ENCODE results near the gene GPER1.

The GPER1 gene

GRCh38 chr7:1053816-1054370, 34.0 kb upstream of the GPER1 start:
- FAIRE-seq (no peak), DNase-seq (ENCODE audit: insufficient read length, low spot score) (no peak)

GRCh38 chr7:1054438-1054837, 33.5 kb upstream of the GPER1 start:
- FAIRE-seq (no peak), DNase-seq (ENCODE audit: insufficient read length, low spot score) (no peak)

DNA sequence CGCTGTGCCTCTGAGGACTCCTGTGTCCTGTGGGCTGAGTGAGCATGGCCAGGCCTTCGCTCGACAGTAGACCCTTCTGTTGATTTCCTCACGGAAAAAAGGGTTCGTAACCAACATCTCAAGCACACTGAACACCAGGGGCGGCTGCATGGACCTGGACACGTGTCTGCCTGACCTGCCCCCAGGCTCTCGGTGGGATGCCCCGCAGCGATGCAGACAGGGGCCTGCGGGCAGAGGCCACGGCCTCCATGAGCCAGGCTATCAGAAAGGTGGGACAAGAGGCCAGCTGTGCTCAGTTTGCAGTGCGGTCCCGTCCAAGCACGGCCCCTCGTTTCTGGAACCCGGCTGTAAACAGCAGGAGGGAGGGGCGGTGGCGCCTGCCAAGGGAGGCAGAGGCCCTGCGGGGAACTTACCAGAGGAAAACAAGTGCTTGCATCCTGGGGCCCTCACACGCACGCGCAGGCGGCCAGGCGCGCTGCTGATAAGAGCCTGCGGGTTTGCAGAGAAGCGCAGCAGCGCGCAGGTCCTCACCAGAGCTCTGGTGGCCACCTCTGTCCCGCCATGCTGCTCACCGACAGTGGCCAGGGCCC, 33.0 kb upstream of the GPER1 start:
- FAIRE-seq (no peak), DNase-seq (ENCODE audit: insufficient read length, low spot score) (no peak)

DNA sequence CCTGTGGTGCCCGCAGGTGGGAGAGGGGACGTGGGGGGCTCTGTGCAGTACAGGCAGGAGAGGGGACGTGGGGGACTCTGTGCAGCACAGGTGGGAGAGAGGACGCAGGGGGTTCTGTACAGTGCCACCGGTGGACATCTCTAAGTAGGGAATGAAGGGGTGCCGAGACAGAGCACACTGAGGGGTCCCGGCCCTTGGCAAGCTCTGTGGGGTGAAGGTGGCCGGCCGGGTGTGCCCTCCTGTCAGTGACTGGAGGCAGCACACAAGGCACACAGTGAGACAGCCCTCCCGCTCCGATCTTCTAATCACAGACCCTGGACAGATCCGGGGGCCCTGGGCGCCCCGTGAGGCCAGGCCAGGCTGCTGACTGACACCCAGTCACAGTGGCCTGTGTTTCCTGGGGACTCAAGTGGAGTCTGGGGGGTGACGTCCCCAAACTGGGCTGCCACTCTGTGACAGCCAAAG, 32.4 kb upstream of the GPER1 start:
- FAIRE-seq = no peak
- DNase-seq (ENCODE audit: insufficient read length, low spot score) = no peak

- FAIRE-seq = no peak
- DNase-seq (ENCODE audit: insufficient read length, low spot score) = no peak
Observed at GRCh38 chr7:1055956-1056784, 31.7 kb upstream of the GPER1 start.

DNA sequence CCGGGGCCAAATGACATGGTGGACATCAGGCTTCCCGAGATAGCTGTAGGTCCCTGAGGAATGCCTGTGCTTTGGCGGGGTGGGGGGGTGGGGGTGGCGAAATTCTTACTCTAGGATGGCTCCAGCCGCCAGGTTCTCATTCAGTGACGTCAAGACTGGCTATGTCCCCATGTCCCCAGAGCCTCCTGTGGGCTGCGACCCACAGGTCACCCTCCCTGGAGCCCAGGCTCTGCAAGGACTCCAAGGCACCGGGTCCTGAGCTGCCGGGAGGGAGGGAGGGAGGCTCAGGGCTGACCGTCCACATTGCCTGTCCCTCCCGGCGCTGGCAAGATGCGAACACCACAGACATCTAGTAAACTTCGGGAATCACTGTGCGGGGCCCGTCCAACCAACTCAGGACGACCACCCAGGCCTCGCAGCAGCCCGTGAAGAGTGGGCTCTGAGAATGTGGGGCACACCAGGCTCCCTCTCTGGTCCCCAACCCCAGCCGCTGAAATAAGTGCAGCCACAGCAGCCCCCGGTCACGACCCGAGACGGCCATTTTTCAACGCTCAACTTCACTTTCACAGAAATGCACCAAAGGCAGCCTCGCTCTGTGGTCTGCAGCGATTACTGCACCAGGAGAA, 31.0 kb upstream of the GPER1 start:
- FAIRE-seq (no peak), DNase-seq (ENCODE audit: insufficient read length, low spot score) (no peak)

DNA sequence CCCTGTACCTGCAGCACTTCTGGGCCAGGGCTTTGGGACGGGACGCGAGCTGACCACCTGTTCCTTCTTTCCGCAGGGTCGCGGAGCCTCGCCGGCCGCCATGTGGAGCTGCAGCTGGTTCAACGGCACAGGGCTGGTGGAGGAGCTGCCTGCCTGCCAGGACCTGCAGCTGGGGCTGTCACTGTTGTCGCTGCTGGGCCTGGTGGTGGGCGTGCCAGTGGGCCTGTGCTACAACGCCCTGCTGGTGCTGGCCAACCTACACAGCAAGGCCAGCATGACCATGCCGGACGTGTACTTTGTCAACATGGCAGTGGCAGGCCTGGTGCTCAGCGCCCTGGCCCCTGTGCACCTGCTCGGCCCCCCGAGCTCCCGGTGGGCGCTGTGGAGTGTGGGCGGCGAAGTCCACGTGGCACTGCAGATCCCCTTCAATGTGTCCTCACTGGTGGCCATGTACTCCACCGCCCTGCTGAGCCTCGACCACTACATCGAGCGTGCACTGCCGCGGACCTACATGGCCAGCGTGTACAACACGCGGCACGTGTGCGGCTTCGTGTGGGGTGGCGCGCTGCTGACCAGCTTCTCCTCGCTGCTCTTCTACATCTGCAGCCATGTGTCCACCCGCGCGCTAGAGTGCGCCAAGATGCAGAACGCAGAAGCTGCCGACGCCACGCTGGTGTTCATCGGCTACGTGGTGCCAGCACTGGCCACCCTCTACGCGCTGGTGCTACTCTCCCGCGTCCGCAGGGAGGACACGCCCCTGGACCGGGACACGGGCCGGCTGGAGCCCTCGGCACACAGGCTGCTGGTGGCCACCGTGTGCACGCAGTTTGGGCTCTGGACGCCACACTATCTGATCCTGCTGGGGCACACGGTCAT, 30.3 kb upstream of the GPER1 start:
- FAIRE-seq (peak; percentile 49), DNase-seq (ENCODE audit: insufficient read length, low spot score) (no peak)

GRCh38 chr7:1058311-1058710, 29.6 kb upstream of the GPER1 start:
- no peak for FAIRE-seq

DNA sequence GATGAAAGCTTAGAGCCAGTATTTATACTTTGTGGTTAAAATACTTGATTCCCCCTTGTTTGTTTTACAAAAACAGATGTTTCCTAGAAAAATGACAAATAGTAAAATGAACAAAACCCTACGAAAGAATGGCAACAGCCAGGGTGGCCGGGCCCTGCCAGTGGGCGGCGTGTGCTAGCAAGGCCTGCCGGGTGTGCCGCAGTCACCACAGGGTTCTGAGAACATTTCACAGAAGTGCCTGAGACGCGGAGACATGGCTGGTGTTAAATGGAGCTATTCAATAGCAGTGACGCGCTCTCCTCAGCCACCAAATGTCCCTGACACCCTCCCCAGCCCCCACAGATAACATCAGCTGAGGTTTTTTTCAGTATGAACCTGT, 29.1 kb upstream of the GPER1 start:
- no peak for DNase-seq (ENCODE audit: insufficient read length, low spot score)

More at GRCh38 chr7:1058311-1058710, 29.6 kb upstream of the GPER1 start:
- no peak for DNase-seq (ENCODE audit: insufficient read length, low spot score)

DNA sequence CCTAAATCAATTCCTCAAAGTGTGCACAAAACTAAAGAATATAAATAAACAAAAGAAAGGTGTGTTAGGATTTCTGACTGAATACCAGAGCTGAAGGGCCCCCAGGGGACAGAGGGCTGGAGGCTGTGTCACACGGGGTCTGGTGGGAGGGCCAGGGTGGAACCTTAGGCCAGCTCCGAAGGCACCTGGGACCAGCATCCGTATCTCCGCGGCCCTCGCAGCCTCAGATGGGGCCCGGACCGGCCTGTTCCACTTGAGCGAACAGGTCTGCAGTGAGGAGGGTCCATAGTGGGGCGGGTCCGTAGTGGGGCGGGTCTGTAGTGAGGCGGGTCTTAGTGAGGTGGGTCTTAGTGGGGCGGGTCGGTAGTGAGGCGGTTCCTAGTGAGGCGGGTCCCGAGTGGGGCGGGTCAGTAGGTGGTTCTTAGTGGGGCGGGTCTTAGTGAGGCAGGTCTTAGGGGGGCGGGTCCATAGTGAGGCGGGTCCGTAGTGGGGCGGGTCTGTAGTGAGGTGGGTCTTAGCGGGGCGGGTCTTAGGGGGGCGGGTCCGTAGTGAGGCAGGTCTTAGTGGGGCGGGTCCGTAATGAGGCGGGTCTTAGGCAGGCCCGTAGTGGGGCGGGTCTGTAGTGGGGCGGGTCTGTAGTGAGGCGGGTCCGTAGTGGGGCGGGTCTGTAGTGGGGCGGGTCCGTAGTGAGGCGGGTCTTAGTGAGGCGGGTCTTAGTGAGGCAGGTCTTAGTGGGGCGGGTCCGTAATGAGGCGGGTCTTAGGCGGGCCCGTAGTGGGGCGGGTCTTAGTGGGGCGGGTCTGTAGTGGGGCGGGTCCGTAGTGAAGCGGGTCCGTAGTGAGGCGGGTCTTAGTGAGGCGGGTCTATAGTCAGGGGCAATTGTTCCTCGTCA, 28.5 kb upstream of the GPER1 start:
- FAIRE-seq = peak; percentile 28

More for the DNA sequence above, 29.1 kb upstream of the GPER1 start:
- FAIRE-seq = no peak

DNA sequence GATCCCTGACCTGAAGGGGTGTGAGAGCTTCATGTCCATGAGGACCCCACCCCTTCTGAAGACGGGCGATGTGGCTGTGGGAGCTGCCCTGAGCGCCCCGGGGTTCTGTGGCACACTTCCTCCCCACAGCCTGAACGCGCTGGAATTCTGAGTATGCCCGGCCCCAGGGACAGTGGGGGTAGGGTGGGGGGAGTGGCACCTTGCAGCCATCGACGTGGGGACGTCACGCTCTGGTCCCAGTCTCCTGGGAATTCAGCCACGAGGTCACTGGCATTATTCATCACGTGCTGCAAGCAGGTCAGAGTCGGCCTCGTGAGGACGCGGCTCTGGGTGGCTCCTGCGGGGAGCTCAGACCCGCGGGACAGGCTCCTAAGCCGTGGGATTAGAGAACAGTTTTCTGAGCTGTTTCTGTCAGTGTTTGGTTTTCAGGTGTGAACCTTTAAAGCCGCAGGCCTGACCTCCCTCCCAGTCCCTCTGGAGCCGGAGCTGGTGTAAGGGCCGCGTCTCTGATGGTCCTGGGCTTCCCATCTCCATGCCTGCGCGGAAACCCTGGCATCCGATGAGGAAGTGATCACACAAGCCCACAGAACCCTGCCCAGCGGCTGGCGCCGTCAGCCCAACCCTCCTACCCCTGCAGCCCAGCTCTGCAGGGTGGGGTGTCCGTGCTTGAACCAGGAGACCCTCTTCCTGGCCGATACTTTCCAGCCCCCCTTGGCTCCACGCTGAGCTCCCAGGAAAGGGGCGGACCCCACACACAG, 27.4 kb upstream of the GPER1 start:
- DNase-seq (ENCODE audit: insufficient read length, low spot score) (no peak), FAIRE-seq (no peak)

More for the DNA sequence above, 28.5 kb upstream of the GPER1 start:
- DNase-seq (ENCODE audit: insufficient read length, low spot score) = no peak

DNA sequence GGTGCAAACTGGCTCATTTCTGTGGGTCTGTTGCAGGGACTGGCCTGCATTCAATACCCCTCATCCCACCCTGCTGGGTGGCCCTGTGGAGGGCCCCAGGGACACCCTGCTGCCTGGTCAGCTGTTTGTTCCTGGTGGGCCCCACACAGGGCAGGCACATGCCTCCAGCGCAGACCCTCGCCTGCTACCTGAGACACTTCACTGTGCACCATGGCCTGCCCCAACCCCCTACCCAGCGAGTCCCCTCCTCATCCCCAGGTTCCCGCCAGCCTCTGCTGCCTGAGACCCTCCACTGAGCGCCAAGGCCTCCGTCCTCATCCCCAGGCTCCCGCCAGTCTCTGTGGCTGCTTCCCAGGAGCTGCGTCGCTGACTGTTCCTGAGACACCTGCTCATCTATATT, 26.7 kb upstream of the GPER1 start:
- FAIRE-seq = no peak
- DNase-seq (ENCODE audit: insufficient read length, low spot score) = no peak

DNA sequence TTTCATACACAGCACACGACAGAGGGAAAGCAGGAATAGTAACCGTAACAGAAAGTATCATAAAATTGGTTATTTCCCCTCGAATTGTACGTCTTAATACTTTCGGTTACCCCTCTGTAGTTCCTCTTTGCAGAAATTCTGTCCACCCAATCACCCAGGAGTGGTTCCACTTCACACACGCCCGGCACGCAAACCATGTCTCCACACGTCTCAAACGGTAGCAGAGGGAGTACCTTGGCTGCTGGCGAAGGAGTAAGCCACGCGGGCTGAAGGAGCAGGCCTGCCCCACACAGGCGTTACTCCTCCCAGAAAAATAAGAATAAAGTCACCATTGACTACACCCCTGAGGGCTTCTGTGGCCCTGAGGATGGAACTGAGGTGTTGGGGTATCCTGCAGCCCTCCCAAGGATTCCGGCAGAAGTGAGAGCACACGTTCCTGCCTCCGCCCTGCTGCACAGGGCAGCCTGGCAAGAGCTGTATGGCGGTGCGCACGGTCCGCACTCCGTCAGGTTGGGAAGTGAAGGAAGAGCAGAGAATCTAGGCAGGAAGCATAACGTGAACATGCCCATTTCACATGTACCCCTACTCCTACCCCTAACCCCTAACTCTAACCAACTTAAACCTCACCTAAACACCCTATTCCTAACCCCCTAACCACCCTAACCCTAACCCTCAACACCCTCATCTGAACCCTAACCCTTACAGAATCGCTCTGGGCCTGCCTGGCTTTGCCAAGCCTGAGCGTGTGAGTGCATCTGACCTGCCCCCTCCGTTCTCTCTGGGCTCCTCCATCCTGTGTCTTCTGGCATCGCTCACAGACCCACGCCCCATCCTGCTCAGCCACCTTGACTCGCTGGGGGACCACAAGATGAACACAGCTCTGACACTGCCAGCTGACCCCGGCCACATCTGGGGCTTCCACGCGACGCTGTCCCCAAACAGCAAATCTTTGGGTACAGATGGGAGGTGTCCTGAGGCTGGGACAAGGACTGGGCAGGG, 25.3 kb upstream of the GPER1 start:
- FAIRE-seq (no peak), DNase-seq (ENCODE audit: insufficient read length, low spot score) (no peak)

DNA sequence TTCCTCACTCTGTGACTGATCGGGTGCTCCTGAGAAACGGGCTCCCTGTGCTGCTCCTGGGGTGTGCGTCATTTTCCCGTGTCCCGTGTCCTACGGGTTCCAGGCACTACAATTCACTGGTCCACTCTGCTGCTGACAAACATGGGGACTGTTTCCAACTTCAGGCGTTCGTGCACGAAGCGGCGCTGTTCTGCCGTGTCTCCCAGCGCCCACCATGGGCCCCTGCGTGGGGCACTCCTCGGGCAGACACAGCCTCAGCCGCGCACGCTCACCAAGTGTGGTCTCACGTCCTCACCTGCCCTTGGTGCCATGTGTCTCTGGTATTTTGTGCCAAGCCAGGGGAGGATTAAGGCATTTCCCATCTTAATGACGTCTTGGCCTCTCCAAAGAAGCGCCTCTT, 24.6 kb upstream of the GPER1 start:
- DNase-seq (ENCODE audit: insufficient read length, low spot score) (no peak), FAIRE-seq (no peak)

DNA sequence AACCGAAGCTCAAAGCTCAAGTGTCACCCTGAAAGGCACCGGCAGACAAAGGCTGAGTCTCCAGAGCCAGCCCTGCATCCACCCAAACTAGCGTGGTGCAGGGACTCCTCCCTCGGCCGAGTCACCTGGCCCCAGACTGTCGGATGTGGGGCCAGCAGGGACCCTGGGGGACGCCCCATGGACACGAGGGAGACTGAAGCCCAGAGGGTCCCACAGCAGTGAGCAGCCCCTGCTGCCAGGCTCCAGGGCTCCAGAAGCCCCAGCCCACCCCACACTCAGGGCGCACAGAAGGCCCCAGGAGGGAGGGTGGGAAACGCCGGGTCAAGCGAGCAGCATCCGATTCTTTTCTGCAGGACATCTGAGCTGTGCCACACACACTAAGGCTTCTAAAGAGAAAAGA, 23.3 kb upstream of the GPER1 start:
- FAIRE-seq = no peak

DNA sequence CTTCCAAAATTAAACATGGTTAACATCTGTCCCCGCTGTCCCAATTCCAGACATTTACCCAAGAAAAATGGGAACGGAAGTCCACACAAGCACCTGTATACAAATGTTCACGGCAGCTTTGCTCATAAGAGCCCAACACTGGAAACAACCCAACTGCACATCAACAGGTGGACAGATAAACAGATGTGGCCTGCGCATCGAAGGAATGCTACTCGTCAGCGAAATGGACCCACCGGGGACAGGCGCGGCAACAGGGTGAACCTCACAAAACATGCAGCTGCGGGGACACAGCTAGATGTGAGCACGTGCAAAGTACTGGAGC, 22.7 kb upstream of the GPER1 start:
- no peak for DNase-seq (ENCODE audit: insufficient read length, low spot score)
- peak; percentile 64 for FAIRE-seq

More for the DNA sequence above, 23.3 kb upstream of the GPER1 start:
- no peak for DNase-seq (ENCODE audit: insufficient read length, low spot score)

- DNase-seq (ENCODE audit: insufficient read length, low spot score) (peak; percentile 92), FAIRE-seq (peak; percentile 40)
Observed at GRCh38 chr7:1065585-1066241, 22.2 kb upstream of the GPER1 start.

All from HTR-8/SVneo (cell line).